Hepatocyte (in vitro differentiated cells): ENCODE measurements around the gene DENND4A. TPM values are rescaled to one million over a fixed set of nuclear protein-coding genes. Genes with fewer than 3 reads are reported as not detected.

ENCODE experiments used
- DNase-seq: peaks from one replicate; pipeline ENCODE4 v3.0.0-alpha.2; 2016; ENCODE audit warnings: low spot score
- H2AFZ ChIP-seq: fragments of 200-600 bp; sonication (generic); 2 replicates; pipeline ENCODE4 v1.6.0; 2016; ENCODE audit warnings: antibody characterized with exemption, mild to moderate bottlenecking
- H3K27ac ChIP-seq: fragments of 200-600 bp; sonication (generic); 2 replicates; pipeline ENCODE4 v1.5.1; 2016; ENCODE audit warnings: mild to moderate bottlenecking
- H3K27me3 ChIP-seq: fragments of 200-600 bp; sonication (generic); 2 replicates; pipeline ENCODE4 v1.6.1; 2016
- H3K36me3 ChIP-seq: fragments of 200-600 bp; sonication (generic); replicated peaks from 2 replicates; pipeline ENCODE4 v1.5.1; 2016; ENCODE audit warnings: low read depth; ENCODE audit not compliant: insufficient read depth
- H3K4me1 ChIP-seq: fragments of 200-600 bp; sonication (generic); 2 replicates; pipeline ENCODE4 v1.5.1; 2016; ENCODE audit warnings: mild to moderate bottlenecking, moderate library complexity; ENCODE audit not compliant: insufficient read depth
- H3K4me2 ChIP-seq: fragments of 200-600 bp; sonication (generic); 2 replicates; pipeline ENCODE4 v1.6.0; 2016
- H3K4me3 ChIP-seq: fragments of 200-600 bp; sonication (generic); 2 replicates; pipeline ENCODE4 v1.5.1; 2016; ENCODE audit warnings: mild to moderate bottlenecking
- H3K79me2 ChIP-seq: fragments of 200-600 bp; sonication (generic); 2 replicates; pipeline ENCODE4 v1.6.0; 2017; ENCODE audit warnings: mild to moderate bottlenecking
- H3K9me2 ChIP-seq: fragments of 200-600 bp; sonication (generic); replicated peaks from 2 replicates; pipeline ENCODE4 v1.6.0; 2017; ENCODE audit warnings: mild to moderate bottlenecking; ENCODE audit not compliant: insufficient read depth
- H3K9me3 ChIP-seq: fragments of 200-600 bp; sonication (generic); 2 replicates; pipeline ENCODE4 v1.5.1; 2016; ENCODE audit warnings: low read depth, mild to moderate bottlenecking
- H4K20me1 ChIP-seq: fragments of 200-600 bp; sonication (generic); 2 replicates; pipeline ENCODE4 v1.6.0; 2016; ENCODE audit warnings: mild to moderate bottlenecking; ENCODE audit not compliant: insufficient read depth, poor library complexity, severe bottlenecking
- CTCF ChIP-seq: fragments of 200-600 bp; sonication (generic); IDR thresholded peaks from 2 replicates; pipeline ENCODE4 v1.5.1; 2016; ENCODE audit warnings: antibody characterized with exemption, mild to moderate bottlenecking; ENCODE audit not compliant: poor library complexity
- EZH2 ChIP-seq: fragments of 200-600 bp; sonication (generic); IDR thresholded peaks from 2 replicates; pipeline ENCODE4 v1.6.1; 2016; ENCODE audit warnings: antibody characterized with exemption, mild to moderate bottlenecking, borderline replicate concordance
- EZH2phosphoT487 ChIP-seq: fragments of 200-600 bp; sonication (generic); IDR thresholded peaks from one replicate; pipeline ENCODE4 v1.6.1; 2018; ENCODE audit warnings: antibody characterized with exemption, mild to moderate bottlenecking, low read depth, moderate library complexity; ENCODE audit not compliant: unreplicated experiment, severe bottlenecking
- WGBS: methylation state at CpG from one replicate; pipeline ENCODE4 v1.1.6; 2016; ENCODE audit warnings: low lambda C conversion rate; ENCODE audit errors: missing lambda C conversion rate; 5-methylcytosine and 5-hydroxymethylcytosine counted together
- polyA plus RNA-seq: library from polyadenylated mRNA; unstranded; fragments of >200 nt; fragmentation: Nextera tagmentation; extraction: Ambion mirVana; gene quantifications from 2 replicates; pipeline ENCODE4 v1.2.1, GENCODE V29; 2016
- total RNA-seq: library from RNA; depleted of rRNA; stranded (reverse); fragments of >200 nt; gene quantifications from 2 replicates; pipeline ENCODE4 v1.2.3, GENCODE V29; 2014

The DENND4A gene
- total and polyA plus RNA-seq, 2 experiments from 2014 or later: 3.2 to 20.7 TPM

DNA sequence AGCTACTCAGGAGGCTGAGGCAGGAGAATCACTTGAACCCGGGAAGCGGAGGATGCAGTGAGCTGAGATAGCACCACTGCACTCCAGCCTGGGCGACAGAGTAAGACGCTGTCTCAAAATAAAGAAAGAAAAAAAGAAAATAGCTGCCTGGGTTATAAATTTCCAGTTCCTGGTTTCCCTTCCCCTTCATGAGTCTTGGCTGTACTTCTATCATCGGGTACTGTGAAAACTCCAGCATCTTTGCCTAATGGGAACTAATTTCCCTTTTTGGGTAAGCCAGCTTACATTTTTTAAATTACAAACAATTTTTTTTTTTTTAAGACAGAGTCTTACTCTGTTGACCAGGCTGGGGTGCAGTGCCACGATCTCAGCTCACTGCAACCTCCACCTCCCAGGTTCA is 15.0 kb downstream of the DENND4A start:
- Histone ChIP-seq H3K4me1 (no peaks in the 10 kb centered on the region), H3K4me3 (no peak overlapping the region), H4K20me1 (no peaks in the 10 kb centered on the region), H2AFZ (no peak overlapping the region), H3K36me3 (no peaks in the 10 kb centered on the region), H3K79me2 (peaks cover 76% of the 10 kb centered on the region), H3K4me2 (no peak overlapping the region), H3K27me3 (no peaks in the 10 kb centered on the region), H3K9me3 (no peaks in the 10 kb centered on the region), H3K27ac (no peak overlapping the region), H3K9me2 (no peaks in the 10 kb centered on the region)
- no peak for DNase-seq
- TF ChIP-seq CTCF: no peak
- TF ChIP-seq EZH2: no peak
- TF ChIP-seq EZH2phosphoT487: no peak
- WGBS: 98% methylated on average over 6 of the region's 6 CpGs

- H3K27ac ChIP-seq: no peak overlapping the region
Observed at GRCh38 chr15:65773386-65774111, 18.5 kb downstream of the DENND4A start.

DNA sequence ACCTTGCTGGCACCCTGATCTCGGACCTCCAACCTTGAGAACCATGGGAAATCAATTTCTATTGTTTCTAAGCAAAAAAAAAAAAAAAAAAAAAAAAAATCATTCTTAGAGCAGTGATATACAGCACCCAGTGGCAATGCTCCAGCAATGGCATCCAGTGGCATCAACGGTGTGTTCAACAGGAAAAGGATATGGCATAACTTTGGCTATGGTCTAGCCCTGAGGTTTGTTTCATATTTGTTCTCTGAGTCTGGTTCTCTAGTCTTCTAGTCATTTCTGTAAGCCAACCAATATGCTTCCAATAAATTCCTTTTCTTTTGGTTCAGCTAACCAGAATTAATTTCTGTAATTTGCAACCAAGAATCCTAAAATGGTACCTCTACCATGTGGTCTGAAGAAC is 19.2 kb downstream of the DENND4A start:
- no peaks in the 10 kb centered on the region for H3K27me3 ChIP-seq
- H3K4me3 ChIP-seq: no peak overlapping the region
- no peak overlapping the region for H3K27ac ChIP-seq
- TF ChIP-seq CTCF: no peak
- TF ChIP-seq EZH2: no peak
- no peak for TF ChIP-seq EZH2phosphoT487
- H3K9me2 ChIP-seq: no peaks in the 10 kb centered on the region
- no peak overlapping the region for H2AFZ ChIP-seq
- no peaks in the 10 kb centered on the region for H4K20me1 ChIP-seq
- H3K36me3 ChIP-seq: no peaks in the 10 kb centered on the region
- H3K79me2 ChIP-seq: peaks cover 76% of the 10 kb centered on the region
- DNase-seq: no peak
- no peak overlapping the region for H3K4me2 ChIP-seq
- H3K9me3 ChIP-seq: no peaks in the 10 kb centered on the region
- peaks cover 9% of the 10 kb centered on the region for H3K4me1 ChIP-seq
- 94% methylated on average over 2 of the region's 2 CpGs for WGBS

More at GRCh38 chr15:65773386-65774111, 18.5 kb downstream of the DENND4A start:
- H2AFZ ChIP-seq: no peak overlapping the region
- H3K9me3 ChIP-seq: no peaks in the 10 kb centered on the region
- H3K36me3 ChIP-seq: no peaks in the 10 kb centered on the region
- TF ChIP-seq EZH2 (no peak), EZH2phosphoT487 (no peak), CTCF (no peak)
- no peaks in the 10 kb centered on the region for H3K9me2 ChIP-seq
- peaks cover 9% of the 10 kb centered on the region for H3K4me1 ChIP-seq
- DNase-seq: no peak
- no peaks in the 10 kb centered on the region for H4K20me1 ChIP-seq
- H3K4me3 ChIP-seq: no peak overlapping the region
- no peak overlapping the region for H3K4me2 ChIP-seq
- peaks cover 75% of the 10 kb centered on the region for H3K79me2 ChIP-seq
- 96% methylated on average over 3 of the region's 3 CpGs for WGBS
- H3K27me3 ChIP-seq: no peaks in the 10 kb centered on the region
